ENCODE measurements around the gene ADSS2. TPM values are rescaled to one million over a fixed set of nuclear protein-coding genes. Genes with fewer than 3 reads are reported as not detected.

ADSS2 gene
- polyA plus RNA-seq, 1 of the 3 experiments (the other 2 are of a cell fraction), result 30.7 TPM

GRCh38 chr1:244431166-244431565 lies 20.5 kb downstream of the ADSS2 start:
- Histone ChIP-seq H3K27me3 (ENCODE audit: insufficient read depth) (no peaks in the 10 kb centered on the region), H3K4me3 (ENCODE audit: low read depth in 2 of 2, low read length in 1 of 2) (no peak overlapping the region), H4K20me1 (ENCODE audit: insufficient read depth) (no peaks in the 10 kb centered on the region), H3F3A (replicated peaks; ENCODE audit: insufficient read depth) (peaks cover 9% of the 10 kb centered on the region), H3K9me3 (no peaks in the 10 kb centered on the region), H3K9ac (no peak overlapping the region), H3K79me2 (ENCODE audit: insufficient read depth) (peaks cover 33% of the 10 kb centered on the region; the same call in 1 of the 2 replicates), H3K36me3 (replicated peaks in 1 of 2; ENCODE audit: control insufficient read depth in 1 of 2, insufficient read depth in 2 of 2, low read length in 1 of 2) (peaks cover 41 to 68% of the 10 kb centered on the region in 2 experiments), H3K4me2 (no peak overlapping the region), H3K9me2 (no peaks in the 10 kb centered on the region), H2AFZ (ENCODE audit: low read depth) (no peak overlapping the region), H3K27ac (ENCODE audit: low read depth in 2 of 2, low read length in 1 of 2) (no peak overlapping the region), H3K4me1 (ENCODE audit: control insufficient read depth in 1 of 2, insufficient read depth in 2 of 2, low read depth in 1 of 2, low read length in 1 of 2) (peaks cover 4 to 8% of the 10 kb centered on the region in 2 experiments)
- TF ChIP-seq TEAD4 (IDR thresholded peaks at IDR 0.05; ENCODE audit: borderline replicate concordance, insufficient read depth) (no peak), GATA2 (CRISPR knock-in tag; IDR thresholded peaks at IDR 0.05) (no peak), EP300 (IDR thresholded peaks at IDR 0.05; ENCODE audit: borderline replicate concordance in 1 of 2, low read depth in 1 of 2, low read length in 1 of 2) (no peak), MXI1 (IDR thresholded peaks at IDR 0.05; ENCODE audit: low read depth, low read length) (no peak), POLR2AphosphoS5 (IDR thresholded peaks at IDR 0.05; ENCODE audit: low read depth, low read length) (no peak), MEF2A (IDR thresholded peaks at IDR 0.05; ENCODE audit: borderline replicate concordance, low read depth) (no peak), ELF1 (IDR thresholded peaks at IDR 0.05) (no peak), NRF1 (IDR thresholded peaks at IDR 0.05; ENCODE audit: low read depth, low read length) (no peak), YY1 (IDR thresholded peaks at IDR 0.05; ENCODE audit: low read depth) (no peak), TCF12 (IDR thresholded peaks at IDR 0.05) (no peak), NFIC (IDR thresholded peaks at IDR 0.05; ENCODE audit: borderline replicate concordance) (no peak), USF1 (IDR thresholded peaks at IDR 0.05; ENCODE audit: borderline replicate concordance, low read depth) (no peak), FOXM1 (IDR thresholded peaks at IDR 0.05; ENCODE audit: low read depth) (no peak), RCOR1 (IDR thresholded peaks at IDR 0.05; ENCODE audit: low read length) (no peak), SMC3 (IDR thresholded peaks at IDR 0.05; ENCODE audit: low read depth, low read length) (no peak), MAX (IDR thresholded peaks at IDR 0.05; ENCODE audit: low read depth) (no peak)
- TF ChIP-seq, protein P1, sequence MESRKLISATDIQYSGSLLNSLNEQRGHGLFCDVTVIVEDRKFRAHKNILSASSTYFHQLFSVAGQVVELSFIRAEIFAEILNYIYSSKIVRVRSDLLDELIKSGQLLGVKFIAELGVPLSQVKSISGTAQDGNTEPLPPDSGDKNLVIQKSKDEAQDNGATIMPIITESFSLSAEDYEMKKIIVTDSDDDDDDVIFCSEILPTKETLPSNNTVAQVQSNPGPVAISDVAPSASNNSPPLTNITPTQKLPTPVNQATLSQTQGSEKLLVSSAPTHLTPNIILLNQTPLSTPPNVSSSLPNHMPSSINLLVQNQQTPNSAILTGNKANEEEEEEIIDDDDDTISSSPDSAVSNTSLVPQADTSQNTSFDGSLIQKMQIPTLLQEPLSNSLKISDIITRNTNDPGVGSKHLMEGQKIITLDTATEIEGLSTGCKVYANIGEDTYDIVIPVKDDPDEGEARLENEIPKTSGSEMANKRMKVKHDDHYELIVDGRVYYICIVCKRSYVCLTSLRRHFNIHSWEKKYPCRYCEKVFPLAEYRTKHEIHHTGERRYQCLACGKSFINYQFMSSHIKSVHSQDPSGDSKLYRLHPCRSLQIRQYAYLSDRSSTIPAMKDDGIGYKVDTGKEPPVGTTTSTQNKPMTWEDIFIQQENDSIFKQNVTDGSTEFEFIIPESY (IDR thresholded peaks at IDR 0.05; ENCODE audit: borderline replicate concordance, low read depth), result no peak
- CTCF ChIA-PET, result interaction anchor here (1.0 to 1.4 kb wide), 4 partner anchors 11 to 172 kb away, joined by 3 to 4 read pairs (median 4); no protein-coding TSS in a partner anchor
- POLR2A ChIA-PET, result no interaction called here
- DNase-seq, result no peak

DNA sequence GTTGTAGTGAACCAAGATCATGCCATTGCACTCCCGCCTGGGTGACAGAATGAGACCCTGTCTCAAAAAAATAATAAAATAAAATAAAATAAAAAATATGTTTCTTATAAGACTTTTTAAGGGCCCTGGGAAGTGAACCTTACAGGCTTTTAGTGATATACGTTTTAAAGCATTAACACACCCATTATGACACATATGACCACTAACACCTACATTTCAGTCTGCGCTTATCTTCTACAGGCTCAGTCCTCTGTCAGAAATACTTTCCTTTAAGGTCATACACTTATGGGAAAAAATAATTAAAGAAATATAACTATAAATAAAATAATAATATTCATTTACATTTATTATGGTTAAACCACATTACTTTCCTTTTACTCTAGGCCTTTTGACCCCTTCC lies 21.9 kb downstream of the ADSS2 start:
- no peak overlapping the region for H2AFZ ChIP-seq (ENCODE audit: low read depth)
- CTCF ChIA-PET, result no interaction called here
- no peak overlapping the region for H3K27ac ChIP-seq (ENCODE audit: low read depth in 2 of 2, low read length in 1 of 2)
- no peaks in the 10 kb centered on the region; a peak in 2 of 4 replicates for H3K4me1 ChIP-seq (ENCODE audit: control insufficient read depth in 1 of 2, insufficient read depth in 2 of 2, low read depth in 1 of 2, low read length in 1 of 2)
- WGBS (ENCODE audit: low lambda C conversion rate), result 79% methylated on average over 3 of the region's 3 CpGs
- POLR2A ChIA-PET, result no interaction called here
- no peaks in the 10 kb centered on the region for H3F3A ChIP-seq (replicated peaks; ENCODE audit: insufficient read depth)
- no peak overlapping the region for H3K9ac ChIP-seq
- no peaks in the 10 kb centered on the region for H4K20me1 ChIP-seq (ENCODE audit: insufficient read depth)
- no peaks in the 10 kb centered on the region for H3K27me3 ChIP-seq (ENCODE audit: insufficient read depth)
- peaks cover 49 to 70% of the 10 kb centered on the region in 2 experiments for H3K36me3 ChIP-seq (replicated peaks in 1 of 2; ENCODE audit: control insufficient read depth in 1 of 2, insufficient read depth in 2 of 2, low read length in 1 of 2)
- H3K4me2 ChIP-seq, result no peak overlapping the region
- peaks cover 31% of the 10 kb centered on the region; the same call in 1 of the 2 replicates for H3K79me2 ChIP-seq (ENCODE audit: insufficient read depth)
- TF ChIP-seq FOXJ3 (CRISPR knock-in tag; IDR thresholded peaks at IDR 0.05), result no peak
- TF ChIP-seq RCOR1 (IDR thresholded peaks at IDR 0.05; ENCODE audit: low read length), result no peak
- no peak for TF ChIP-seq MAX (IDR thresholded peaks at IDR 0.05; ENCODE audit: low read depth)
- no peak for TF ChIP-seq TEAD4 (IDR thresholded peaks at IDR 0.05; ENCODE audit: borderline replicate concordance, insufficient read depth)
- no peak for TF ChIP-seq GABPA (IDR thresholded peaks at IDR 0.05; ENCODE audit: low read depth)
- TF ChIP-seq, protein P2, sequence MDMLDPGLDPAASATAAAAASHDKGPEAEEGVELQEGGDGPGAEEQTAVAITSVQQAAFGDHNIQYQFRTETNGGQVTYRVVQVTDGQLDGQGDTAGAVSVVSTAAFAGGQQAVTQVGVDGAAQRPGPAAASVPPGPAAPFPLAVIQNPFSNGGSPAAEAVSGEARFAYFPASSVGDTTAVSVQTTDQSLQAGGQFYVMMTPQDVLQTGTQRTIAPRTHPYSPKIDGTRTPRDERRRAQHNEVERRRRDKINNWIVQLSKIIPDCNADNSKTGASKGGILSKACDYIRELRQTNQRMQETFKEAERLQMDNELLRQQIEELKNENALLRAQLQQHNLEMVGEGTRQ (IDR thresholded peaks at IDR 0.05; ENCODE audit: borderline replicate concordance, low read depth, low read length), result no peak
- no peak for TF ChIP-seq TCF12 (IDR thresholded peaks at IDR 0.05)
- no peak for TF ChIP-seq RAD21 (IDR thresholded peaks at IDR 0.05; ENCODE audit: low read length)
- no peak for TF ChIP-seq RXRA (IDR thresholded peaks at IDR 0.05; ENCODE audit: borderline replicate concordance, low read depth)
- H3K4me3 ChIP-seq (ENCODE audit: low read depth in 2 of 2, low read length in 1 of 2), result no peak overlapping the region
- DNase-seq, result no peak
- no peaks in the 10 kb centered on the region for H3K9me2 ChIP-seq
- no peaks in the 10 kb centered on the region for H3K9me3 ChIP-seq
